GM12878 (cell line): Measurements from ENCODE around the gene TACC2. TPM values are rescaled to one million over a fixed set of nuclear protein-coding genes. Genes with fewer than 3 reads are reported as not detected.

Experiments
- ATAC-seq: fragments of 200-7000 bp; cut with Tn5 transposase; 3 replicates; pipeline ENCODE4 v1.9.1; 2020; ENCODE audit warnings: mild to moderate bottlenecking, moderate library complexity
- BruUV-seq: library from RNA; stranded (reverse); fragments of 400-500 nt; replicated peaks from 2 replicates; lab custom pipeline; 2021; lab: Mats Ljungman, UMichigan
- CTCF ChIA-PET: fragments of 300-600 bp; sonication (Branson Sonifier 250); formaldehyde crosslinking; extraction: SDS; loops from one replicate; lab custom pipeline; 2021; ENCODE audit warnings: inconsistent platforms; lab: Yijun Ruan, JAX
- POLR2A ChIA-PET: fragments of 350-600 bp; formaldehyde crosslinking; extraction: SDS; loops from one replicate; lab custom pipeline; 2021; ENCODE audit warnings: inconsistent platforms; lab: Charles Lee
- RAD21 ChIA-PET: fragments of 300-600 bp; sonication (Branson Sonifier 250); formaldehyde crosslinking; loops from one replicate; lab custom pipeline; 2023; ENCODE audit warnings: antibody characterized with exemption; ENCODE audit not compliant: unreplicated experiment; lab: Charles Lee
- SMC1A ChIA-PET: fragments of 300-600 bp; sonication (Branson Sonifier 250); formaldehyde crosslinking; loops from one replicate; lab custom pipeline; 2023; ENCODE audit not compliant: unreplicated experiment, uncharacterized antibody; lab: Charles Lee
- DNase-seq: peaks from one replicate; pipeline ENCODE4 v3.0.0-alpha.2; 2011; ENCODE audit warnings: low read depth, low spot score
- FAIRE-seq: peaks from 3 replicates; lab custom pipeline; 2011; peaks lifted over from hg19 to GRCh38; lab: Jason Lieb, UNC
- H2AFZ ChIP-seq: 2 replicates; pipeline ENCODE4 v1.6.0; 2011; ENCODE audit warnings: low read depth, low read length, control low read depth; ENCODE audit not compliant: control insufficient read depth
- H3K27ac ChIP-seq: 2 replicates; pipeline ENCODE4 v1.5.1; 2011; ENCODE audit warnings: control low read depth; ENCODE audit not compliant: control insufficient read depth, insufficient read depth
- H3K27me3 ChIP-seq, 2 experiments: replicated peaks in 1 of 2; 2 replicates each; pipeline versions ENCODE4 v1.6.0 to v1.6.1; 2011; ENCODE audit warnings: low read length in 1 of 2; ENCODE audit not compliant: control insufficient read depth in 2 of 2, insufficient read depth in 2 of 2
- H3K36me3 ChIP-seq, 2 experiments: 2 replicates each; pipeline ENCODE4 v1.5.1; 2011; ENCODE audit warnings: low read length in 1 of 2; ENCODE audit not compliant: control insufficient read depth in 2 of 2, insufficient read depth in 2 of 2
- H3K4me1 ChIP-seq: 2 replicates; pipeline ENCODE4 v1.6.1; 2011; ENCODE audit warnings: mild to moderate bottlenecking, low read length, moderate library complexity, mixed read lengths; ENCODE audit not compliant: control insufficient read depth, insufficient read depth
- H3K4me2 ChIP-seq: 2 replicates; pipeline ENCODE4 v1.6.0; 2011; ENCODE audit warnings: control low read depth; ENCODE audit not compliant: control insufficient read depth, insufficient read depth
- H3K4me3 ChIP-seq: fragments of 200-600 bp; sonication (generic); 2 replicates; pipeline ENCODE4 v1.5.1; 2016
- H3K79me2 ChIP-seq: 2 replicates; pipeline ENCODE4 v1.6.0; 2011; ENCODE audit warnings: low read length; ENCODE audit not compliant: control insufficient read depth, insufficient read depth
- H3K9ac ChIP-seq: 2 replicates; pipeline ENCODE4 v1.8.0; 2011; ENCODE audit warnings: low read length, control low read depth, mixed read lengths; ENCODE audit not compliant: control insufficient read depth, insufficient read depth
- H3K9me3 ChIP-seq: replicated peaks from 3 replicates; pipeline ENCODE4 v1.5.1; 2011; ENCODE audit warnings: mild to moderate bottlenecking, low read length; ENCODE audit not compliant: control insufficient read depth, insufficient read depth
- H4K20me1 ChIP-seq: 2 replicates; pipeline ENCODE4 v1.6.0; 2011; ENCODE audit not compliant: control insufficient read depth, insufficient read depth
- HDAC2 ChIP-seq: fragments of 200-600 bp; sonication (generic); IDR thresholded peaks from 2 replicates; pipeline ENCODE4 v1.6.1; 2017
- MEF2B ChIP-seq: fragments of 450-650 bp; IDR thresholded peaks from 2 replicates; pipeline ENCODE4 v1.6.1; 2018; ENCODE audit warnings: mild to moderate bottlenecking, moderate library complexity; ENCODE audit not compliant: partially characterized antibody, poor library complexity, severe bottlenecking
- MTA2 ChIP-seq: fragments of 450-650 bp; IDR thresholded peaks from 2 replicates; pipeline ENCODE4 v1.6.1; 2016; ENCODE audit warnings: low read depth, mild to moderate bottlenecking, moderate library complexity
- NFXL1 ChIP-seq: fragments of 450-650 bp; IDR thresholded peaks from 2 replicates; pipeline ENCODE4 v1.6.1; 2017; ENCODE audit warnings: antibody characterized with exemption, mild to moderate bottlenecking, borderline replicate concordance
- PAX5 ChIP-seq: IDR thresholded peaks from 2 replicates; pipeline ENCODE4 v1.6.1; 2011; ENCODE audit warnings: low read depth, low read length, borderline replicate concordance
- RAD51 ChIP-seq: fragments of 450-650 bp; IDR thresholded peaks from 2 replicates; pipeline ENCODE4 v1.6.1; 2016; ENCODE audit warnings: moderate library complexity, mild to moderate bottlenecking, inconsistent platforms
- SMC3 ChIP-seq: IDR thresholded peaks from 2 replicates; pipeline ENCODE4 v1.6.1; 2011; ENCODE audit warnings: low read length, improper control_type of control experiment, borderline replicate concordance
- WGBS: methylation state at CpG from one replicate; pipeline ENCODE4 v1.1.6; 2016; ENCODE audit warnings: low lambda C conversion rate; ENCODE audit not compliant: insufficient replicate concordance, insufficient coverage; ENCODE audit errors: missing lambda C conversion rate; 5-methylcytosine and 5-hydroxymethylcytosine counted together
- in situ Hi-C: fragments of 300-500 bp; cut with MboI; formaldehyde crosslinking; loops from 9 replicates; pipeline ENCODE4 v1.14.3; 2018; ENCODE audit warnings: mixed read lengths
- intact Hi-C: fragments of 100-400 bp; cut with micrococcal nuclease; formaldehyde crosslinking; loops from one replicate; pipeline ENCODE4 v1.14.2; 2022; ENCODE audit not compliant: unreplicated experiment
- polyA plus RNA-seq, 11 experiments: library from polyadenylated mRNA; depleted of rRNA in 4 of 11; unstranded in 6 of 11; stranded (reverse) in 5 of 11; fragments of >200 nt; fragmentation: Nextera tagmentation in 4 of 11; fragmentation: Illumina TruSeq in 1 of 11; extraction: Ambion mirVana in 4 of 11; extraction: Trizol in 1 of 11; gene quantifications; 1 replicate in 1 of 11; 2 replicates in 10 of 11; pipeline versions ENCODE4 v1.2.1 to v1.2.3, GENCODE V29; 2011 to 2016; ENCODE audit warnings: inconsistent platforms in 2 of 11, missing spikeins in 2 of 11, low read depth in 1 of 11
- total RNA-seq, 4 experiments: library from RNA; depleted of rRNA in 3 of 4; stranded (reverse); fragments of >200 nt in 3 of 4; fragmentation: Illumina TruSeq in 1 of 4; extraction: Trizol in 1 of 4; gene quantifications; 2 replicates each; pipeline versions ENCODE4 v1.2.1 to v1.2.3, GENCODE V29; 2013 to 2021
- TF ChIP-seq, protein P1 (sequence below): fragments of 450-650 bp; IDR thresholded peaks from 2 replicates; pipeline ENCODE4 v1.6.1; 2017; ENCODE audit warnings: mild to moderate bottlenecking
- TF ChIP-seq, protein P2 (sequence below): fragments of 450-650 bp; formaldehyde crosslinking; IDR thresholded peaks from 2 replicates; pipeline ENCODE4 v1.4.0; 2020; ENCODE audit warnings: mild to moderate bottlenecking, moderate library complexity
- TF ChIP-seq, protein P3 (sequence below): fragments of 450-650 bp; IDR thresholded peaks from 2 replicates; pipeline ENCODE4 v1.6.1; 2016; ENCODE audit warnings: mild to moderate bottlenecking
- TF ChIP-seq, protein P4 (sequence below): IDR thresholded peaks from 2 replicates; pipeline ENCODE4 v1.6.1; 2011; ENCODE audit warnings: low read depth, low read length, improper control_type of control experiment, borderline replicate concordance

TACC2 gene
- total and polyA plus RNA-seq, 10 of the 15 experiments (the other 5 are each of a cell fraction or from before 2014, with no cell fraction given): 0.07 to 0.64 (median 0.13) TPM; not detected in 5

DNA sequence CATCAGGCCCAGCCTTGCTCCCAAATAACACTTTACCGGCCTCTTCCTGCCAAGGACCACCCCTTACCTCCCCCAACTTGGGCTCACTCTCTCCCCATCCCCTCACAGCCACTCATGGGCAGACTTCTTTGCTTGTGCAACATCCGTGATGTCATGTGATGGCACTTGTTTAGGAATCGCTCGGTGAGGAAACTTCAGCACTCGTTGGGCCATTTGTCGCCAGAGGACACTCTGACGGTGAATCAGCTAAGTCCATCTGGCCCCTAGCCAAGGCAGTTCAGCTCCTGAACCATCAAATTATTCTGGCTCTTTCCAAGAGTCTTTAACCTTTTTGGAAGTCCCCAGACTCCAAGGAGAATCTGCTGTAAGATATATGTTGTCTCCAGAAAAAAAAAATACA is 301.4 kb downstream of the TACC2 start (continued):
- TF ChIP-seq, protein P1, sequence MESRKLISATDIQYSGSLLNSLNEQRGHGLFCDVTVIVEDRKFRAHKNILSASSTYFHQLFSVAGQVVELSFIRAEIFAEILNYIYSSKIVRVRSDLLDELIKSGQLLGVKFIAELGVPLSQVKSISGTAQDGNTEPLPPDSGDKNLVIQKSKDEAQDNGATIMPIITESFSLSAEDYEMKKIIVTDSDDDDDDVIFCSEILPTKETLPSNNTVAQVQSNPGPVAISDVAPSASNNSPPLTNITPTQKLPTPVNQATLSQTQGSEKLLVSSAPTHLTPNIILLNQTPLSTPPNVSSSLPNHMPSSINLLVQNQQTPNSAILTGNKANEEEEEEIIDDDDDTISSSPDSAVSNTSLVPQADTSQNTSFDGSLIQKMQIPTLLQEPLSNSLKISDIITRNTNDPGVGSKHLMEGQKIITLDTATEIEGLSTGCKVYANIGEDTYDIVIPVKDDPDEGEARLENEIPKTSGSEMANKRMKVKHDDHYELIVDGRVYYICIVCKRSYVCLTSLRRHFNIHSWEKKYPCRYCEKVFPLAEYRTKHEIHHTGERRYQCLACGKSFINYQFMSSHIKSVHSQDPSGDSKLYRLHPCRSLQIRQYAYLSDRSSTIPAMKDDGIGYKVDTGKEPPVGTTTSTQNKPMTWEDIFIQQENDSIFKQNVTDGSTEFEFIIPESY: no peak
- TF ChIP-seq HDAC2: no peak

DNA sequence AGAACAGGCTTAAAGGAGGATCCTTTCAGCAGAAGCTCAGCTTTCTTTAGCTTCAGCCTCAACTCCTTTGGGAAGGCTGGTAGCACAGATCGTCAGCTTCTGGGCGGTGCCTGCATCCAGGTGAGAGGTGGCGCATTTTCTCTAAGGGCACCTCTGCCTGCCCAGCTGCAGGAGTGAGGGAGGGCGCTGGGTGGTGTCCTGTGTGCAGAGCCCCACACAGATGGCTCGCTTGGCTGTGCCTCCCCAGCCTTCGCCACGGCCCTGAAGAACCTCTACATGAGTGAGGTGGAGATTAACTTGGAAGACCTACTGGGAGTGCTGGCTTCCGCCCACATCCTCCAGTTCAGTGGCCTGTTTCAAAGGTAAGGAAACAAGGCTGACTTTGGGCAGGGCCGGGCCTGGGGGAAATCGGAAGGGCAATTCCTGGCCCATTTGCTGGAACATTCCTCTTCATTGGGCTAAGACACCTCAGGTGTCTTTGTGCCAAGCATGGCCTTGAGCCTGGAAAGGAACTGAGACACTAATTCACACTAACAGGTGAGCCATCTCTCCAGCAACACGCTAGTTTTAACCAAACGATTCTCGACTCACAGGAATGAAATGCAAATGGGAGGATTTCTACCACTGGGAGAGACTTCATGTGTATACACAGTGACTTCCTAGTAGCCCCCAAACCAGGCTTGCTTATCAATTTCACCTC is 302.0 kb downstream of the TACC2 start:
- H3K4me2 ChIP-seq: no peak overlapping the region
- H3K79me2 ChIP-seq: no peaks in the 10 kb centered on the region
- H3K36me3 ChIP-seq: no peaks in the 10 kb centered on the region
- no peak for TF ChIP-seq MEF2B
- TF ChIP-seq, protein P2, sequence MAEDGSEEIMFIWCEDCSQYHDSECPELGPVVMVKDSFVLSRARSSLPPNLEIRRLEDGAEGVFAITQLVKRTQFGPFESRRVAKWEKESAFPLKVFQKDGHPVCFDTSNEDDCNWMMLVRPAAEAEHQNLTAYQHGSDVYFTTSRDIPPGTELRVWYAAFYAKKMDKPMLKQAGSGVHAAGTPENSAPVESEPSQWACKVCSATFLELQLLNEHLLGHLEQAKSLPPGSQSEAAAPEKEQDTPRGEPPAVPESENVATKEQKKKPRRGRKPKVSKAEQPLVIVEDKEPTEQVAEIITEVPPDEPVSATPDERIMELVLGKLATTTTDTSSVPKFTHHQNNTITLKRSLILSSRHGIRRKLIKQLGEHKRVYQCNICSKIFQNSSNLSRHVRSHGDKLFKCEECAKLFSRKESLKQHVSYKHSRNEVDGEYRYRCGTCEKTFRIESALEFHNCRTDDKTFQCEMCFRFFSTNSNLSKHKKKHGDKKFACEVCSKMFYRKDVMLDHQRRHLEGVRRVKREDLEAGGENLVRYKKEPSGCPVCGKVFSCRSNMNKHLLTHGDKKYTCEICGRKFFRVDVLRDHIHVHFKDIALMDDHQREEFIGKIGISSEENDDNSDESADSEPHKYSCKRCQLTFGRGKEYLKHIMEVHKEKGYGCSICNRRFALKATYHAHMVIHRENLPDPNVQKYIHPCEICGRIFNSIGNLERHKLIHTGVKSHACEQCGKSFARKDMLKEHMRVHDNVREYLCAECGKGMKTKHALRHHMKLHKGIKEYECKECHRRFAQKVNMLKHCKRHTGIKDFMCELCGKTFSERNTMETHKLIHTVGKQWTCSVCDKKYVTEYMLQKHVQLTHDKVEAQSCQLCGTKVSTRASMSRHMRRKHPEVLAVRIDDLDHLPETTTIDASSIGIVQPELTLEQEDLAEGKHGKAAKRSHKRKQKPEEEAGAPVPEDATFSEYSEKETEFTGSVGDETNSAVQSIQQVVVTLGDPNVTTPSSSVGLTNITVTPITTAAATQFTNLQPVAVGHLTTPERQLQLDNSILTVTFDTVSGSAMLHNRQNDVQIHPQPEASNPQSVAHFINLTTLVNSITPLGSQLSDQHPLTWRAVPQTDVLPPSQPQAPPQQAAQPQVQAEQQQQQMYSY (CRISPR knock-in tag): no peak
- no peak for TF ChIP-seq MTA2
- no peak for TF ChIP-seq NFXL1
- TF ChIP-seq PAX5: no peak
- TF ChIP-seq, protein P3, sequence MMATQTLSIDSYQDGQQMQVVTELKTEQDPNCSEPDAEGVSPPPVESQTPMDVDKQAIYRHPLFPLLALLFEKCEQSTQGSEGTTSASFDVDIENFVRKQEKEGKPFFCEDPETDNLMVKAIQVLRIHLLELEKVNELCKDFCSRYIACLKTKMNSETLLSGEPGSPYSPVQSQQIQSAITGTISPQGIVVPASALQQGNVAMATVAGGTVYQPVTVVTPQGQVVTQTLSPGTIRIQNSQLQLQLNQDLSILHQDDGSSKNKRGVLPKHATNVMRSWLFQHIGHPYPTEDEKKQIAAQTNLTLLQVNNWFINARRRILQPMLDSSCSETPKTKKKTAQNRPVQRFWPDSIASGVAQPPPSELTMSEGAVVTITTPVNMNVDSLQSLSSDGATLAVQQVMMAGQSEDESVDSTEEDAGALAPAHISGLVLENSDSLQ: no peak
- no peak for TF ChIP-seq SMC3
- TF ChIP-seq, protein P4, sequence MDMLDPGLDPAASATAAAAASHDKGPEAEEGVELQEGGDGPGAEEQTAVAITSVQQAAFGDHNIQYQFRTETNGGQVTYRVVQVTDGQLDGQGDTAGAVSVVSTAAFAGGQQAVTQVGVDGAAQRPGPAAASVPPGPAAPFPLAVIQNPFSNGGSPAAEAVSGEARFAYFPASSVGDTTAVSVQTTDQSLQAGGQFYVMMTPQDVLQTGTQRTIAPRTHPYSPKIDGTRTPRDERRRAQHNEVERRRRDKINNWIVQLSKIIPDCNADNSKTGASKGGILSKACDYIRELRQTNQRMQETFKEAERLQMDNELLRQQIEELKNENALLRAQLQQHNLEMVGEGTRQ: no peak
- no peak for TF ChIP-seq RAD51
- TF ChIP-seq, all 136 proteins: peak for 0
- no peak for FAIRE-seq
- ChIA-PET RAD21 (no interaction called here), POLR2A (no interaction called here), CTCF (no interaction called here), SMC1A (no interaction called here)
- in situ Hi-C loops (no loop called here), intact Hi-C loops (no loop called here)
- Histone ChIP-seq H3K4me1 (no peaks in the 10 kb centered on the region; the same call in 1 of the 2 replicates), H3K27ac (no peak overlapping the region), H3K27me3 (peaks cover 0 to 7% of the 10 kb centered on the region in 2 experiments; a peak in 2 of 4 replicates), H2AFZ (no peak overlapping the region), H4K20me1 (no peaks in the 10 kb centered on the region), H3K9me3 (no peaks in the 10 kb centered on the region; the same call in 2 of the 3 replicates), H3K4me3 (no peak overlapping the region), H3K9ac (no peak overlapping the region)
- DNase-seq: no peak
- 33% methylated on average over 13 of the region's 13 CpGs for WGBS
- no TSS peak for BruUV-seq
- no peak for ATAC-seq
